Measurements from ENCODE around the gene GFRA4. TPM values are rescaled to one million over a fixed set of nuclear protein-coding genes. Genes with fewer than 3 reads are reported as not detected.

Gene GFRA4
- total RNA-seq, 1 experiment from 2014 or later = not detected

DNA sequence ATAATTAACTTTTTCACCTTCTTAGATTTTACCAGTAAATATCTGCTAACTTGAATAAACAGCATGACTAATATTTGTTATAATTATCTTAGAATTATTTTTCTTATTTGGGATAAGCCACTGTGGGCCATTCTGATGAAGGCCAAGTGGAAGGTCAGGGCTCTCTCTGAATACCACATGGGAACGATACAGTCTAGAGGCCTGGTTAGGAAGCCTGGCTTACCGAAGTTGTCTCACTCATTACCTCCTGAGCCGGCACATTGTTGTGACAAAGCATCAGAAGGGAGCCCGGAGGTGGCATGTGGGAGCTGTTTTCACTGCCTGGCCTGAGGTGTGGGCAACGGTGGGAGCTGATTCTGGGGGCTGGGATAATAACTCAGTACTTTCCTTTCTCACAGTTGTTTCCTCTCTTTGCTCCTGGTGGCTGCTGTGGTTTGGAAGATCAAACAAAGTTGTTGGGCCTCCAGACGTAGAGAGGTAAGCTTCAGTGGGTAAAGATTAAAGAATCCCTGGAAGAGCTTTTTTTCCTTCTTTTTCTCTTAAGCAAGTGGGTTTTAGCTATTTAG lies 29.2 kb downstream of the GFRA4 start:
- Histone ChIP-seq H3K9ac (ENCODE audit: low read length) (no peak overlapping the region), H3K79me2 (ENCODE audit: insufficient read depth, low read length) (no peaks in the 10 kb centered on the region), H3K27me3 (ENCODE audit: insufficient read depth, low read length) (no peaks in the 10 kb centered on the region), H4K20me1 (ENCODE audit: insufficient read depth) (no peaks in the 10 kb centered on the region), H3K27ac (ENCODE audit: low read depth, low read length) (no peak overlapping the region), H3K36me3 (ENCODE audit: control insufficient read depth in 1 of 2, insufficient read depth in 2 of 2, low read length in 2 of 2) (no peaks in the 10 kb centered on the region; a peak in 1 of 4 replicates), H3K4me3 (replicated peaks in 1 of 2; ENCODE audit: low read depth in 1 of 2, low read length in 2 of 2) (no peak overlapping the region), H3K4me2 (ENCODE audit: low read length) (no peak overlapping the region), H3K9me2 (ENCODE audit: insufficient read depth) (no peaks in the 10 kb centered on the region), H3K9me3 (ENCODE audit: control insufficient read depth in 1 of 2, insufficient read depth in 1 of 2, low read depth in 1 of 2, low read length in 2 of 2) (no peaks in the 10 kb centered on the region), H3K4me1 (ENCODE audit: control insufficient read depth in 1 of 2, insufficient read depth in 2 of 2, low read length in 2 of 2) (no peaks in the 10 kb centered on the region), H2AFZ (ENCODE audit: low read depth, low read length, poor library complexity, severe bottlenecking) (no peak overlapping the region)
- no TSS peak for BruUV-seq (replicated peaks)
- ChIA-PET POLR2A (no interaction called here), RAD21 (ENCODE audit: low non-redundant PET in 1 of 2, low total read pairs in 2 of 2, uncharacterized antibody in 2 of 2, unreplicated experiment in 2 of 2) (no interaction called here), CTCF (no interaction called here)
- DNase-seq (ENCODE audit: low read depth, low spot score) = no peak
- no peak for ATAC-seq
- intact Hi-C loops (cut with micrococcal nuclease) = no loop called here
- TF ChIP-seq TCF7L2 (IDR thresholded peaks at IDR 0.05; ENCODE audit: borderline replicate concordance, extremely low read depth, insufficient read depth, insufficient read length) (no peak), POLR2A (IDR thresholded peaks at IDR 0.05; ENCODE audit: borderline replicate concordance, extremely low read depth, insufficient read depth, insufficient read length) (no peak), CEBPB (IDR thresholded peaks at IDR 0.05; ENCODE audit: low read depth) (no peak), YY1 (IDR thresholded peaks at IDR 0.05; ENCODE audit: extremely low read depth, insufficient replicate concordance, low read depth, low read length) (no peak), CBX3 (IDR thresholded peaks at IDR 0.05; ENCODE audit: low read depth) (no peak), ELF1 (IDR thresholded peaks at IDR 0.05; ENCODE audit: borderline replicate concordance, low read depth) (no peak), SRF (IDR thresholded peaks at IDR 0.05; ENCODE audit: low read depth) (no peak), RAD21 (IDR thresholded peaks at IDR 0.05; ENCODE audit: low read depth) (no peak), EZH2 (IDR thresholded peaks at IDR 0.05) (no peak), SP1 (IDR thresholded peaks at IDR 0.05; ENCODE audit: low read depth) (no peak), EGR1 (IDR thresholded peaks at IDR 0.05; ENCODE audit: low read depth) (no peak), JUND (IDR thresholded peaks at IDR 0.05) (no peak)
- TF ChIP-seq, protein P1, sequence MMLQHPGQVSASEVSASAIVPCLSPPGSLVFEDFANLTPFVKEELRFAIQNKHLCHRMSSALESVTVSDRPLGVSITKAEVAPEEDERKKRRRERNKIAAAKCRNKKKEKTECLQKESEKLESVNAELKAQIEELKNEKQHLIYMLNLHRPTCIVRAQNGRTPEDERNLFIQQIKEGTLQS (IDR thresholded peaks at IDR 0.05) = no peak
